H9 (cell line): Measurements from ENCODE around the gene ZNF10. TPM values are rescaled to one million over a fixed set of nuclear protein-coding genes. Genes with fewer than 3 reads are reported as not detected.

Experiments
- DNase-seq: peaks from one replicate; pipeline ENCODE4 v3.0.0-alpha.2; 2017
- H2AFZ ChIP-seq: one replicate; pipeline ENCODE4 v1.6.1; 2013; ENCODE audit warnings: mild to moderate bottlenecking, low read length, control low read depth, moderate library complexity
- H2AK5ac ChIP-seq: 2 replicates; pipeline ENCODE4 v1.6.1; 2013; ENCODE audit warnings: low read length, control low read depth, mixed read lengths; ENCODE audit not compliant: insufficient read length
- H2BK120ac ChIP-seq: one replicate; pipeline ENCODE4 v1.6.1; 2013; ENCODE audit warnings: low read depth, mild to moderate bottlenecking, low read length, control low read depth, inconsistent platforms; ENCODE audit not compliant: poor library complexity, severe bottlenecking
- H2BK12ac ChIP-seq: 2 replicates; pipeline ENCODE4 v1.6.1; 2013; ENCODE audit warnings: low read length, control low read depth, mixed read lengths, low read depth; ENCODE audit not compliant: insufficient read length
- H2BK15ac ChIP-seq: 2 replicates; pipeline ENCODE4 v1.6.1; 2013; ENCODE audit warnings: low read depth, low read length, control low read depth
- H2BK20ac ChIP-seq: one replicate; pipeline ENCODE4 v1.6.1; 2013; ENCODE audit warnings: low read depth, mild to moderate bottlenecking, low read length, control low read depth, inconsistent platforms; ENCODE audit not compliant: poor library complexity, severe bottlenecking
- H2BK5ac ChIP-seq: 2 replicates; pipeline ENCODE4 v1.6.1; 2013; ENCODE audit warnings: low read length, control low read depth, mixed read lengths; ENCODE audit not compliant: insufficient read length
- H3K14ac ChIP-seq: 2 replicates; pipeline ENCODE4 v1.6.1; 2013; ENCODE audit warnings: low read length, control low read depth; ENCODE audit not compliant: insufficient read depth
- H3K18ac ChIP-seq: 2 replicates; pipeline ENCODE4 v1.6.1; 2013; ENCODE audit warnings: low read depth, mild to moderate bottlenecking, mixed read lengths, low read length, control low read depth; ENCODE audit not compliant: insufficient read length
- H3K23ac ChIP-seq: 2 replicates; pipeline ENCODE4 v1.6.1; 2013; ENCODE audit warnings: low read length, control low read depth, mixed read lengths, low read depth; ENCODE audit not compliant: insufficient read length
- H3K23me2 ChIP-seq: 2 replicates; pipeline ENCODE4 v1.6.1; 2013; ENCODE audit warnings: low read depth, mild to moderate bottlenecking, mixed read lengths, low read length, control low read depth; ENCODE audit not compliant: insufficient read length, poor library complexity, severe bottlenecking
- H3K27ac ChIP-seq: 2 replicates; pipeline ENCODE4 v1.5.1; 2013; ENCODE audit warnings: low read length, control low read depth, mixed read lengths, low read depth; ENCODE audit not compliant: insufficient read length
- H3K27me3 ChIP-seq: 2 replicates; pipeline ENCODE4 v1.6.1; 2013; ENCODE audit warnings: low read length, control low read depth, inconsistent platforms; ENCODE audit not compliant: insufficient read depth
- H3K4ac ChIP-seq: 2 replicates; pipeline ENCODE4 v1.6.1; 2013; ENCODE audit warnings: low read depth, mild to moderate bottlenecking, control low read depth, inconsistent platforms, low read length, moderate library complexity
- H3K4me1 ChIP-seq: 2 replicates; pipeline ENCODE4 v1.6.1; 2013; ENCODE audit warnings: low read length, control low read depth, inconsistent platforms; ENCODE audit not compliant: insufficient read depth
- H3K4me2 ChIP-seq: 2 replicates; pipeline ENCODE4 v1.6.1; 2013; ENCODE audit warnings: low read length, control low read depth, mixed read lengths; ENCODE audit not compliant: insufficient read length, insufficient read depth
- H3K56ac ChIP-seq: 2 replicates; pipeline ENCODE4 v1.6.1; 2013; ENCODE audit warnings: low read depth, mild to moderate bottlenecking, mixed read lengths, low read length, control low read depth; ENCODE audit not compliant: insufficient read length
- H3K79me1 ChIP-seq: 2 replicates; pipeline ENCODE4 v1.6.1; 2013; ENCODE audit warnings: low read depth, mild to moderate bottlenecking, moderate library complexity, low read length, control low read depth, inconsistent platforms; ENCODE audit not compliant: insufficient read depth, poor library complexity, severe bottlenecking
- H3K79me2 ChIP-seq: 2 replicates; pipeline ENCODE4 v1.6.1; 2013; ENCODE audit warnings: low read length, control low read depth, inconsistent platforms; ENCODE audit not compliant: insufficient read depth
- H3K9ac ChIP-seq: 2 replicates; pipeline ENCODE4 v1.6.1; 2013; ENCODE audit warnings: low read length, control low read depth, mixed read lengths; ENCODE audit not compliant: insufficient read length; ENCODE audit errors: extremely low read depth
- H3K9me3 ChIP-seq: one replicate; pipeline ENCODE4 v1.6.1; 2013; ENCODE audit warnings: low read depth, low read length, inconsistent platforms; ENCODE audit not compliant: control insufficient read depth
- H3T11ph ChIP-seq: one replicate; pipeline ENCODE4 v1.6.1; 2013; ENCODE audit warnings: mild to moderate bottlenecking, low read length, control low read depth, inconsistent platforms
- H4K20me1 ChIP-seq: one replicate; pipeline ENCODE4 v1.6.1; 2013; ENCODE audit not compliant: control insufficient read depth, insufficient read length, insufficient read depth
- H4K5ac ChIP-seq: 2 replicates; pipeline ENCODE4 v1.6.1; 2013; ENCODE audit warnings: low read depth, mild to moderate bottlenecking, mixed read lengths, low read length, control low read depth; ENCODE audit not compliant: insufficient read length
- H4K8ac ChIP-seq: replicated peaks from 2 replicates; pipeline ENCODE4 v1.6.1; 2013; ENCODE audit warnings: low read length, control low read depth, mixed read lengths, low read depth; ENCODE audit not compliant: insufficient read length
- H4K91ac ChIP-seq: 2 replicates; pipeline ENCODE4 v1.6.1; 2013; ENCODE audit warnings: low read depth, mild to moderate bottlenecking, moderate library complexity, mixed read lengths, low read length, control low read depth; ENCODE audit not compliant: insufficient read length
- H3K27ac Mint-ChIP-seq, 3 experiments: 2 replicates in 2 of 3; 3 replicates in 1 of 3; pipeline ENCODE4 v1.8.0; 2020 to 2021; ENCODE audit warnings: mixed read lengths in 3 of 3, mild to moderate bottlenecking in 1 of 3, moderate library complexity in 1 of 3
- H3K27me3 Mint-ChIP-seq: 2 replicates; pipeline ENCODE4 v1.8.0; 2021; ENCODE audit warnings: low read depth, mild to moderate bottlenecking, moderate library complexity, mixed read lengths
- H3K36me3 Mint-ChIP-seq, 3 experiments: 2 replicates in 2 of 3; 3 replicates in 1 of 3; pipeline ENCODE4 v1.8.0; 2020 to 2021; ENCODE audit warnings: low read depth in 3 of 3, mixed read lengths in 3 of 3; ENCODE audit not compliant: insufficient read depth in 1 of 3
- H3K4me1 Mint-ChIP-seq, 2 experiments: 2 replicates each; pipeline ENCODE4 v1.8.0; 2020; ENCODE audit warnings: mixed read lengths in 2 of 2
- H3K4me3 Mint-ChIP-seq, 2 experiments: 2 replicates in 1 of 2; 3 replicates in 1 of 2; pipeline ENCODE4 v1.8.0; 2020 to 2021; ENCODE audit warnings: mild to moderate bottlenecking in 2 of 2, mixed read lengths in 2 of 2, moderate library complexity in 1 of 2
- H3K9me3 Mint-ChIP-seq, 2 experiments: 2 replicates in 1 of 2; 3 replicates in 1 of 2; pipeline ENCODE4 v1.8.0; 2020; ENCODE audit warnings: mild to moderate bottlenecking in 2 of 2, mixed read lengths in 2 of 2, moderate library complexity in 1 of 2
- WGBS: extraction: QIAGEN DNeasy Blood & Tissue Kit; methylation state at CpG from one replicate; pipeline ENCODE4 v1.1.7; 2013; ENCODE audit warnings: missing lambda C conversion rate, low lambda C conversion rate, mixed read lengths; ENCODE audit not compliant: insufficient read length; ENCODE audit errors: extremely low coverage; 5-methylcytosine and 5-hydroxymethylcytosine counted together
- total RNA-seq: library from RNA; stranded (reverse); gene quantifications from 2 replicates; pipeline ENCODE4 v1.2.1, GENCODE V29; 2021
- TF ChIP-seq, protein P1 (sequence below): fragments of 200-600 bp; sonication (generic); conservative IDR thresholded peaks from 3 replicates; pipeline ENCODE4 v1.8.0; 2021; ENCODE audit warnings: antibody characterized with exemption, mild to moderate bottlenecking

ZNF10 gene
- total RNA-seq, 1 experiment from 2014 or later = 15.3 TPM

DNA sequence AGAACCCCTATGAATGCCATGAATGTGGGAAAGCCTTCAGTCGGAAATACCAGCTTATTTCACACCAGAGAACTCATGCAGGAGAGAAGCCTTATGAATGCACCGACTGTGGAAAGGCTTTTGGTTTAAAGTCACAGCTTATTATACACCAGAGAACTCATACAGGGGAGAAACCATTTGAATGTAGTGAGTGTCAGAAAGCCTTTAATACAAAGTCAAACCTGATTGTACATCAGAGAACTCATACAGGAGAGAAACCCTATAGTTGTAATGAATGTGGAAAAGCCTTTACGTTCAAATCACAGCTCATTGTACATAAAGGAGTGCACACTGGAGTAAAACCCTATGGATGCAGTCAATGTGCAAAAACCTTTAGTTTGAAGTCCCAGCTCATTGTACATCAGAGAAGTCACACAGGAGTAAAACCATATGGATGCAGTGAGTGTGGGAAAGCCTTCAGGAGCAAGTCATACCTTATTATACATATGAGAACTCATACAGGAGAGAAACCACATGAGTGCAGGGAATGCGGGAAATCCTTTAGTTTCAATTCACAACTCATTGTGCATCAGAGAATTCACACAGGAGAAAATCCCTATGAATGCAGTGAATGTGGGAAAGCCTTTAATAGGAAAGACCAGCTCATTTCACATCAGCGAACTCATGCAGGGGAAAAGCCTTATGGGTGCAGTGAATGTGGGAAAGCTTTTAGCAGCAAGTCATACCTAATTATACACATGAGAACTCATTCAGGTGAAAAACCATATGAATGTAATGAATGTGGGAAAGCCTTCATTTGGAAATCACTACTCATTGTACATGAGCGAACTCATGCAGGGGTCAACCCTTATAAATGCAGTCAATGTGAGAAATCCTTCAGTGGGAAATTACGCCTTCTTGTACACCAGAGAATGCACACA, 73.2 kb downstream of the ZNF10 start:
- Histone ChIP-seq H2BK20ac (no peak overlapping the region), H3K4me1 (no peaks in the 10 kb centered on the region), H3K79me2 (no peaks in the 10 kb centered on the region), H3K4me2 (no peak overlapping the region), H3K18ac (no peak overlapping the region), H3K27me3 (no peaks in the 10 kb centered on the region), H3K9me3 (peaks cover 70% of the 10 kb centered on the region), H4K20me1 (no peaks in the 10 kb centered on the region), H2BK12ac (no peak overlapping the region), H4K91ac (no peak overlapping the region), H4K5ac (no peak overlapping the region), H3K79me1 (no peaks in the 10 kb centered on the region), H3K14ac (no peak overlapping the region), H2AFZ (no peak overlapping the region), H3T11ph (no peak overlapping the region), H3K23me2 (no peaks in the 10 kb centered on the region), H3K27ac (no peak overlapping the region), H2AK5ac (no peak overlapping the region), H2BK15ac (no peak overlapping the region), H2BK120ac (no peak overlapping the region), H3K23ac (no peak overlapping the region), H3K9ac (no peak overlapping the region), H4K8ac (no peak overlapping the region), H3K4ac (no peak overlapping the region), H2BK5ac (no peak overlapping the region), H3K56ac (no peak overlapping the region)
- Mint-ChIP-seq H3K4me1 (no peaks in the 10 kb centered on the region), H3K36me3 (peaks cover 68 to 83% (median 70%) of the 10 kb centered on the region in 3 experiments), H3K9me3 (peaks cover 91 to 92% of the 10 kb centered on the region in 2 experiments), H3K27ac (no peak overlapping the region), H3K4me3 (peak overlapping the region in 1 of 2 experiments; percentile 17; a peak in 1 of 5 replicates), H3K27me3 (peaks cover 16% of the 10 kb centered on the region)
- TF ChIP-seq, protein P1, sequence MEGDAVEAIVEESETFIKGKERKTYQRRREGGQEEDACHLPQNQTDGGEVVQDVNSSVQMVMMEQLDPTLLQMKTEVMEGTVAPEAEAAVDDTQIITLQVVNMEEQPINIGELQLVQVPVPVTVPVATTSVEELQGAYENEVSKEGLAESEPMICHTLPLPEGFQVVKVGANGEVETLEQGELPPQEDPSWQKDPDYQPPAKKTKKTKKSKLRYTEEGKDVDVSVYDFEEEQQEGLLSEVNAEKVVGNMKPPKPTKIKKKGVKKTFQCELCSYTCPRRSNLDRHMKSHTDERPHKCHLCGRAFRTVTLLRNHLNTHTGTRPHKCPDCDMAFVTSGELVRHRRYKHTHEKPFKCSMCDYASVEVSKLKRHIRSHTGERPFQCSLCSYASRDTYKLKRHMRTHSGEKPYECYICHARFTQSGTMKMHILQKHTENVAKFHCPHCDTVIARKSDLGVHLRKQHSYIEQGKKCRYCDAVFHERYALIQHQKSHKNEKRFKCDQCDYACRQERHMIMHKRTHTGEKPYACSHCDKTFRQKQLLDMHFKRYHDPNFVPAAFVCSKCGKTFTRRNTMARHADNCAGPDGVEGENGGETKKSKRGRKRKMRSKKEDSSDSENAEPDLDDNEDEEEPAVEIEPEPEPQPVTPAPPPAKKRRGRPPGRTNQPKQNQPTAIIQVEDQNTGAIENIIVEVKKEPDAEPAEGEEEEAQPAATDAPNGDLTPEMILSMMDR = no peak
- no peak for DNase-seq
- no CpG with 5 or more reads among the region's 7 CpGs for WGBS
